K562 (cell line): ENCODE results near the gene NDUFB10. TPM values are rescaled to one million over a fixed set of nuclear protein-coding genes. Genes with fewer than 3 reads are reported as not detected.
A peak's percentile ranks its signal among the peaks of the same experiment; 100 is the strongest.

Experiments used
- ARID2 ChIP-seq: fragments of 450-650 bp; IDR thresholded peaks from 2 replicates; pipeline ENCODE4 v1.6.1; 2017; ENCODE audit warnings: antibody characterized with exemption, mild to moderate bottlenecking
- BCL6 ChIP-seq: fragments of 250-450 bp; sonication (Bioruptor Pico); IDR thresholded peaks from 2 replicates; pipeline ENCODE4 v1.4.0; 2020
- BRF1 ChIP-seq: IDR thresholded peaks from 3 replicates; pipeline ENCODE4 v1.6.1; 2011; ENCODE audit warnings: borderline replicate concordance, mild to moderate bottlenecking; ENCODE audit not compliant: insufficient read length; ENCODE audit errors: extremely low read depth
- E2F3 ChIP-seq: fragments of 250-450 bp; sonication (Bioruptor Pico); IDR thresholded peaks from 2 replicates; pipeline ENCODE4 v1.4.0; 2020; ENCODE audit warnings: mild to moderate bottlenecking
- EZH2 ChIP-seq: IDR thresholded peaks from 2 replicates; pipeline ENCODE4 v1.6.1; 2012; ENCODE audit warnings: low read depth, mild to moderate bottlenecking, inconsistent platforms, low read length, borderline replicate concordance
- FIP1L1 ChIP-seq: fragments of 200-400 bp; formaldehyde crosslinking; IDR thresholded peaks from 2 replicates; pipeline ENCODE4 v1.6.1; 2018; ENCODE audit warnings: mild to moderate bottlenecking, low read depth, low read length; ENCODE audit not compliant: poor library complexity, severe bottlenecking
- HIVEP1 ChIP-seq: fragments of 250-450 bp; sonication (Bioruptor Pico); IDR thresholded peaks from 2 replicates; pipeline ENCODE4 v1.4.0; 2020; ENCODE audit warnings: mild to moderate bottlenecking
- HSF4 ChIP-seq: fragments of 250-450 bp; sonication (Bioruptor Pico); IDR thresholded peaks from 2 replicates; pipeline ENCODE4 v2.1.2; 2022; ENCODE audit warnings: mild to moderate bottlenecking, moderate library complexity, borderline replicate concordance
- MIER1 ChIP-seq: fragments of 450-650 bp; IDR thresholded peaks from 2 replicates; pipeline ENCODE4 v1.6.1; 2016; ENCODE audit warnings: antibody characterized with exemption, mild to moderate bottlenecking, low read depth
- MXI1 ChIP-seq: IDR thresholded peaks from 2 replicates; pipeline ENCODE4 v1.6.1; 2011; ENCODE audit warnings: low read depth, mild to moderate bottlenecking, improper control_type of control experiment, low read length
- POLR2AphosphoS2 ChIP-seq: IDR thresholded peaks from 2 replicates; pipeline ENCODE4 v1.6.1; 2012; ENCODE audit warnings: low read length, improper control_type of control experiment
- RAD21 ChIP-seq, 2 experiments: fragments of 250-450 bp in 1 of 2; fragments of 450-650 bp in 1 of 2; sonication (Bioruptor Pico) in 1 of 2; formaldehyde crosslinking in 1 of 2; IDR thresholded peaks in 1 of 2; conservative IDR thresholded peaks in 1 of 2; 2 replicates each; pipeline versions ENCODE4 v1.4.0 to v1.8.0; 2020 to 2022; ENCODE audit warnings: mild to moderate bottlenecking in 2 of 2, moderate library complexity in 1 of 2
- RBM15 ChIP-seq: fragments of 200-400 bp; formaldehyde crosslinking; IDR thresholded peaks from 2 replicates; pipeline ENCODE4 v1.6.1; 2018; ENCODE audit warnings: mild to moderate bottlenecking, low read length, moderate library complexity; ENCODE audit not compliant: insufficient read depth
- SIX5 ChIP-seq, 2 experiments: IDR thresholded peaks; 2 replicates each; pipeline ENCODE4 v1.6.1; 2011; ENCODE audit warnings: low read length in 2 of 2, borderline replicate concordance in 1 of 2, low read depth in 1 of 2, mild to moderate bottlenecking in 1 of 2, moderate library complexity in 1 of 2; ENCODE audit not compliant: insufficient read depth in 1 of 2
- SLC30A9 ChIP-seq: fragments of 250-450 bp; sonication (Bioruptor Pico); IDR thresholded peaks from 2 replicates; pipeline ENCODE4 v1.8.0; 2022; ENCODE audit warnings: mild to moderate bottlenecking, moderate library complexity
- ZC3H11A ChIP-seq: IDR thresholded peaks from 2 replicates; pipeline ENCODE4 v1.6.1; 2012; ENCODE audit warnings: low read depth, low read length, improper control_type of control experiment
- ZNF551 ChIP-seq: fragments of 250-450 bp; sonication (Bioruptor Pico); IDR thresholded peaks from 2 replicates; pipeline ENCODE4 v1.5.0; 2021; ENCODE audit warnings: mild to moderate bottlenecking, moderate library complexity
- polyA plus RNA-seq, 8 experiments: library from polyadenylated mRNA; depleted of rRNA in 4 of 8; stranded (reverse) in 5 of 8; unstranded in 3 of 8; fragments of >200 nt; fragmentation: Nextera tagmentation in 2 of 8; fragmentation: Illumina TruSeq in 1 of 8; extraction: Ambion mirVana in 2 of 8; extraction: Trizol in 1 of 8; gene quantifications; 2 replicates each; pipeline versions ENCODE4 v1.2.1 to v1.2.3, GENCODE V29; 2011 to 2014; ENCODE audit warnings: inconsistent platforms in 1 of 8, missing spikeins in 1 of 8
- total RNA-seq, 7 experiments: library from RNA; depleted of rRNA in 6 of 7; stranded (reverse); fragments of >200 nt in 6 of 7; fragmentation: Illumina TruSeq in 2 of 7; extraction: Trizol in 2 of 7; gene quantifications; 2 replicates each; pipeline versions ENCODE4 v1.2.1 to v1.2.3, GENCODE V29; 2011 to 2021; ENCODE audit warnings: low replicate concordance in 1 of 7
- TF ChIP-seq, protein P1 (sequence below): sonication (generic); formaldehyde crosslinking; IDR thresholded peaks from 2 replicates; pipeline ENCODE4 v1.8.1; 2023; ENCODE audit warnings: mild to moderate bottlenecking, missing genetic modification reagents
- TF ChIP-seq, protein P2 (sequence below): sonication (generic); formaldehyde crosslinking; IDR thresholded peaks from 2 replicates; pipeline ENCODE4 v1.8.0; 2022; ENCODE audit warnings: missing genetic modification reagents, mild to moderate bottlenecking, moderate library complexity, borderline replicate concordance
- TF ChIP-seq, protein P3 (sequence below): fragments of 250-450 bp; sonication (Bioruptor Pico); IDR thresholded peaks from 2 replicates; pipeline ENCODE4 v1.5.0; 2021
- TF ChIP-seq, protein P4 (sequence below): fragments of 250-450 bp; sonication (Bioruptor Pico); IDR thresholded peaks from 2 replicates; pipeline ENCODE4 v1.5.0; 2021

The NDUFB10 gene
- total and polyA plus RNA-seq, 9 of the 15 experiments (the other 6 are each of a cell fraction or from before 2014, with no cell fraction given), result 69.3 to 527 (median 161) TPM

DNA sequence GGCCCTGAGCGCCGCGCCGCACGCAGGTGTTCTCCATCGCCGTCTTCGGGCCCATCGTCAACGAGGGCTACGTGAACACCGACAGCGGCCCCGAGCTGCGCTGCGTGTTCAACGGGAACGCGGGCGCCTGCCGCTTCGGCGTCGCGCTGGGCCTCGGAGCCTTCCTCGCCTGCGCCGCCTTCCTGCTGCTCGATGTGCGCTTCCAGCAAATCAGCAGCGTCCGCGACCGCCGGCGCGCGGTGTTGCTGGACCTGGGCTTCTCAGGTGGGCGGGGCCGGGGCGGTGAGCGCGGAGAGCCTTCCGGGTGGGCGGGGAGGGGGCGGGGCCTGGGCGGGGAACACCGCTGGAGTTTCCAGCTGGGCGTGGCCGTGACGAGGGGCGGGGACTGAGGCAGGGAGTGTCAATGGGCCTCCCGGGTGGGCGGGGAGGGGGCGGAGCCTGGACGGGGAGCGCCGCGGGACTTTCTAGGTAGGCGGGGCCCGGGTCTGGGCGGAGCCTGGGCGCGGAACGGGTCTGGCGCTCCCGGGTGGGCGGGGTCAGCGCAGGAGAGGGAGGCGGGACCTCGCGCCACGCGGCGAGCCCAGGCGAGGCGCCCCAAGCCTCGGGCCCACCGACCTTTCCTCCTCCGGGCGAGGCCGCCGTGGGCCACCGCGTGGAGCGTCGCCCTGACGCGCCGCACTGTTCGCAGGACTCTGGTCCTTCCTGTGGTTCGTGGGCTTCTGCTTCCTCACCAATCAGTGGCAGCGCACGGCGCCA is 32.8 kb downstream of the NDUFB10 start (continued):
- TF ChIP-seq, protein P1, sequence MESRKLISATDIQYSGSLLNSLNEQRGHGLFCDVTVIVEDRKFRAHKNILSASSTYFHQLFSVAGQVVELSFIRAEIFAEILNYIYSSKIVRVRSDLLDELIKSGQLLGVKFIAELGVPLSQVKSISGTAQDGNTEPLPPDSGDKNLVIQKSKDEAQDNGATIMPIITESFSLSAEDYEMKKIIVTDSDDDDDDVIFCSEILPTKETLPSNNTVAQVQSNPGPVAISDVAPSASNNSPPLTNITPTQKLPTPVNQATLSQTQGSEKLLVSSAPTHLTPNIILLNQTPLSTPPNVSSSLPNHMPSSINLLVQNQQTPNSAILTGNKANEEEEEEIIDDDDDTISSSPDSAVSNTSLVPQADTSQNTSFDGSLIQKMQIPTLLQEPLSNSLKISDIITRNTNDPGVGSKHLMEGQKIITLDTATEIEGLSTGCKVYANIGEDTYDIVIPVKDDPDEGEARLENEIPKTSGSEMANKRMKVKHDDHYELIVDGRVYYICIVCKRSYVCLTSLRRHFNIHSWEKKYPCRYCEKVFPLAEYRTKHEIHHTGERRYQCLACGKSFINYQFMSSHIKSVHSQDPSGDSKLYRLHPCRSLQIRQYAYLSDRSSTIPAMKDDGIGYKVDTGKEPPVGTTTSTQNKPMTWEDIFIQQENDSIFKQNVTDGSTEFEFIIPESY (CRISPR knock-in tag), result peak; percentile 10; the same call in 1 of the 2 replicates
- TF ChIP-seq RBM15 (no peak), POLR2AphosphoS2 (no peak), MXI1 (peak; percentile 42; the same call in 1 of the 2 replicates), HIVEP1 (CRISPR knock-in tag) (no peak), EZH2 (no peak), ARID2 (no peak), SLC30A9 (CRISPR knock-in tag) (no peak), FIP1L1 (no peak), SIX5 (IDR thresholded peaks at IDR 0.05; ENCODE audit: borderline replicate concordance in 1 of 2, insufficient read depth in 1 of 2, low read depth in 1 of 2, low read length in 2 of 2) (no peak), MIER1 (no peak), RAD21 (CRISPR knock-in tag; conservative IDR thresholded peaks at IDR 0.05 in 1 of 2, IDR thresholded peaks at IDR 0.05 in 1 of 2) (no peak), BRF1 (no peak), HSF4 (CRISPR knock-in tag) (no peak), ZC3H11A (no peak), ZNF551 (CRISPR knock-in tag) (no peak), BCL6 (CRISPR knock-in tag) (no peak), E2F3 (CRISPR knock-in tag) (peak; percentile 84)
- TF ChIP-seq, protein P2, sequence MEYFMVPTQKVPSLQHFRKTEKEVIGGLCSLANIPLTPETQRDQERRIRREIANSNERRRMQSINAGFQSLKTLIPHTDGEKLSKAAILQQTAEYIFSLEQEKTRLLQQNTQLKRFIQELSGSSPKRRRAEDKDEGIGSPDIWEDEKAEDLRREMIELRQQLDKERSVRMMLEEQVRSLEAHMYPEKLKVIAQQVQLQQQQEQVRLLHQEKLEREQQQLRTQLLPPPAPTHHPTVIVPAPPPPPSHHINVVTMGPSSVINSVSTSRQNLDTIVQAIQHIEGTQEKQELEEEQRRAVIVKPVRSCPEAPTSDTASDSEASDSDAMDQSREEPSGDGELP, result peak; percentile 39
- TF ChIP-seq, protein P3, sequence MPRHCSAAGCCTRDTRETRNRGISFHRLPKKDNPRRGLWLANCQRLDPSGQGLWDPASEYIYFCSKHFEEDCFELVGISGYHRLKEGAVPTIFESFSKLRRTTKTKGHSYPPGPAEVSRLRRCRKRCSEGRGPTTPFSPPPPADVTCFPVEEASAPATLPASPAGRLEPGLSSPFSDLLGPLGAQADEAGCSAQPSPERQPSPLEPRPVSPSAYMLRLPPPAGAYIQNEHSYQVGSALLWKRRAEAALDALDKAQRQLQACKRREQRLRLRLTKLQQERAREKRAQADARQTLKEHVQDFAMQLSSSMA (CRISPR knock-in tag), result peak; percentile 60; the same call in 1 of the 2 replicates
- TF ChIP-seq, protein P4, sequence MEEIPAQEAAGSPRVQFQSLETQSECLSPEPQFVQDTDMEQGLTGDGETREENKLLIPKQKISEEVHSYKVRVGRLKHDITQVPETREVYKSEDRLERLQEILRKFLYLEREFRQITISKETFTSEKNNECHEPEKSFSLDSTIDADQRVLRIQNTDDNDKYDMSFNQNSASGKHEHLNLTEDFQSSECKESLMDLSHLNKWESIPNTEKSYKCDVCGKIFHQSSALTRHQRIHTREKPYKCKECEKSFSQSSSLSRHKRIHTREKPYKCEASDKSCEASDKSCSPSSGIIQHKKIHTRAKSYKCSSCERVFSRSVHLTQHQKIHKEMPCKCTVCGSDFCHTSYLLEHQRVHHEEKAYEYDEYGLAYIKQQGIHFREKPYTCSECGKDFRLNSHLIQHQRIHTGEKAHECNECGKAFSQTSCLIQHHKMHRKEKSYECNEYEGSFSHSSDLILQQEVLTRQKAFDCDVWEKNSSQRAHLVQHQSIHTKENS (CRISPR knock-in tag), result no peak
